ENCODE measurements around the gene DPYD.

DNA sequence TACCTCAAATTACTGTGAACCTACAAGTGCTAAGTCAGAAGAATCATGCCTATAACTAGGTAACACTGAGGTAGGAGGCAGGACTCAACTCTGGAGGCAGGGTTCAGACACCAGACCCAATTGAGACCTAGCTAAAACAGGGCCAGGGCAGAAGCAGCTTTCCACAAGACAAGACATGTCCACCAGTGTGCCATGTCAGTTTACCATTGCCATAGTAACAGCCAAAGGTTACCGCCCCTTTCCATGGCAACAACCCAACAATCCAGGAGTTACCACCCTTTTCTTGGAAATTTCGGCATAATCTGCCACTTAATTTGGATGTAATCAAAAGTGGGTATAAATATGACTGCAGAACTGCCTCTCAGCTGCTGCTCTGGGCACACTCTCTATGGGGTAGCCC lies 432.3 kb downstream of the DPYD start:
- TF ChIP-seq POLR2A (IDR thresholded peaks at IDR 0.05) = no peak
- TF ChIP-seq, protein P1, sequence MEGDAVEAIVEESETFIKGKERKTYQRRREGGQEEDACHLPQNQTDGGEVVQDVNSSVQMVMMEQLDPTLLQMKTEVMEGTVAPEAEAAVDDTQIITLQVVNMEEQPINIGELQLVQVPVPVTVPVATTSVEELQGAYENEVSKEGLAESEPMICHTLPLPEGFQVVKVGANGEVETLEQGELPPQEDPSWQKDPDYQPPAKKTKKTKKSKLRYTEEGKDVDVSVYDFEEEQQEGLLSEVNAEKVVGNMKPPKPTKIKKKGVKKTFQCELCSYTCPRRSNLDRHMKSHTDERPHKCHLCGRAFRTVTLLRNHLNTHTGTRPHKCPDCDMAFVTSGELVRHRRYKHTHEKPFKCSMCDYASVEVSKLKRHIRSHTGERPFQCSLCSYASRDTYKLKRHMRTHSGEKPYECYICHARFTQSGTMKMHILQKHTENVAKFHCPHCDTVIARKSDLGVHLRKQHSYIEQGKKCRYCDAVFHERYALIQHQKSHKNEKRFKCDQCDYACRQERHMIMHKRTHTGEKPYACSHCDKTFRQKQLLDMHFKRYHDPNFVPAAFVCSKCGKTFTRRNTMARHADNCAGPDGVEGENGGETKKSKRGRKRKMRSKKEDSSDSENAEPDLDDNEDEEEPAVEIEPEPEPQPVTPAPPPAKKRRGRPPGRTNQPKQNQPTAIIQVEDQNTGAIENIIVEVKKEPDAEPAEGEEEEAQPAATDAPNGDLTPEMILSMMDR (IDR thresholded peaks at IDR 0.05) = no peak
- TF ChIP-seq POLR2AphosphoS5 (IDR thresholded peaks at IDR 0.05) = no peak
- no peak for TF ChIP-seq EP300 (IDR thresholded peaks at IDR 0.05)

All from sigmoid colon (tissue), 4 donors.